A375 (cell line): Measurements from ENCODE around the gene GPR31. TPM values are rescaled to one million over a fixed set of nuclear protein-coding genes. Genes with fewer than 3 reads are reported as not detected.

Experiments used
- total RNA-seq: library from RNA; depleted of rRNA; stranded (reverse); fragments of >200 nt; shearing (Covaris generic); gene quantifications from 2 replicates; pipeline ENCODE4 v1.2.3, GENCODE V29; 2014; rRNA removed

Gene GPR31, protein sequence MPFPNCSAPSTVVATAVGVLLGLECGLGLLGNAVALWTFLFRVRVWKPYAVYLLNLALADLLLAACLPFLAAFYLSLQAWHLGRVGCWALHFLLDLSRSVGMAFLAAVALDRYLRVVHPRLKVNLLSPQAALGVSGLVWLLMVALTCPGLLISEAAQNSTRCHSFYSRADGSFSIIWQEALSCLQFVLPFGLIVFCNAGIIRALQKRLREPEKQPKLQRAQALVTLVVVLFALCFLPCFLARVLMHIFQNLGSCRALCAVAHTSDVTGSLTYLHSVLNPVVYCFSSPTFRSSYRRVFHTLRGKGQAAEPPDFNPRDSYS
- not detected in 2 replicates for total RNA-seq

DNA sequence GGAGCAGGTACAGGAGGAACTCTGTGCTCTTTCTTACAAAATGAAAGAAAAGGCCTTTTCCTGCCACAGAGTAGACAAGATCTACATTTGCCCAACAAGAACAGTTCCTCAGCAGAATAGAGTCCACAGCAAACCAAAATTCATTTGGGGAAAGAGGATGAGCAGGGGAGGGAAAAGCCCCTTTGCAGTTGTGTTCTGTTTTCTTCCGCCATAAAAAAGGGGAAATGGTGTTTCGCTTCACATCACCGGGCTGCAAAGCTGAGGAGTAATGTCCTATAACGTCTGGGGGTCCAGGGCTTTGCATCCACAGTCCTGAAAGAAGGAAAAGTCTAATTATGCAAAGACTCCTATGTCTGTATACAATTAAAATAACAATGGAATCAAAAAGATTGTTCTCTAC is at the start of gene GPR31:
Gene GPR31 (minus strand): TSS at position 118 of the 400 bp plus-strand sequence. CDS start 149 bp downstream, outside the sequence.

DNA sequence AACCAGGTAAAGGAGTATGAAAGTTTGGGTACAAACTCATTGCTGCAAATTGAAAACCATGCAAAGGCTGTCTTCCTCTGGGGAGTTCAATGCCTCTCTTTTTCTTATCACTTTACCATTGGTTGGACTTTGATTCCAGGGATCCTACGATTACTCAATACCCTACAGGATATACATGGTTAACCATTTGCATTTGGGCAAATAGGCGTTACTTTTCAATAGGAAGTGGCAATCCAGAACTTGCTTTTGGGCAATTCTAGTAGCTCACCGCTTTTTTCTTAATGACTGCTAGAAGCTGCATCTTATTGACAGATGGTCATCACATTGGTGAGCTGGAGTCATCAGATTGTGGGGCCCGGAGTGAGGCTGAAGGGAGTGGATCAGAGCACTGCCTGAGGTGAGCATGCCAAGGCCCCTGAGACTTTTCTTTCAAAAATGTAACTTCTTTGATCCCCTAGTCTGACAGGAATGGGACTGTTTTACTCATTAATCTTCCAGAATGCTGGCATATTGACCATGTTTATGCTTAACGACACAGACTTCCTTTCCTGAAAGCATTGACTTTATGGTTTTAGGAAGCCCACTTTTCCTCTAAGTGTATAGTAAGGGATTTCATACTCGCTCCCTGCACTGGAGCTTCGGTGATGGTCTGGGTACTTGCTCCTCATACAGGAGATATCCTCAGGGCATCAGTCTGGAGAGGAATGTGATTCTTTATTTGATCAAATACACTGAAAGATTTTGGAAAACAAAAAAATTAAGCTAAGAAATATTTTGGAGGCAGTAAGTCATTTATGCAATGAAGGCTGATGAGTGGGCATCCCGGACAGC is 34.7 kb downstream of the GPR31 start, which contains the start of gene CCR6:
Gene CCR6 (plus strand): TSS at position 270 of the 831 bp plus-strand sequence. CDS start 13,039 bp downstream, outside the sequence.

Other genes with a start within 250 kb of the GPR31 start
- 16.6 and 21.7 TPM in 2 replicates for gene RNASET2, start 201.4 kb downstream of the GPR31 start, total RNA-seq
- gene CEP43, start 158.6 kb downstream of the GPR31 start, total RNA-seq: 16.6 and 18.3 TPM in 2 replicates
- not detected in 2 replicates for gene CCR6, start 34.9 kb downstream of the GPR31 start, total RNA-seq
- gene UNC93A, start 133.3 kb upstream of the GPR31 start, total RNA-seq: not detected in 2 replicates
- gene TTLL2, start 167.1 kb upstream of the GPR31 start, total RNA-seq: not detected in 2 replicates